NOMO-1 treated with dmso at 0.1 percent for 144 hours (cell line): ENCODE data around the gene TMX1.

Source experiments
- DNase-seq: peaks from one replicate; lab custom pipeline; 2025; ENCODE audit not compliant: unreplicated experiment; lab: John Stamatoyannopoulos, UW

Gene TMX1

DNA sequence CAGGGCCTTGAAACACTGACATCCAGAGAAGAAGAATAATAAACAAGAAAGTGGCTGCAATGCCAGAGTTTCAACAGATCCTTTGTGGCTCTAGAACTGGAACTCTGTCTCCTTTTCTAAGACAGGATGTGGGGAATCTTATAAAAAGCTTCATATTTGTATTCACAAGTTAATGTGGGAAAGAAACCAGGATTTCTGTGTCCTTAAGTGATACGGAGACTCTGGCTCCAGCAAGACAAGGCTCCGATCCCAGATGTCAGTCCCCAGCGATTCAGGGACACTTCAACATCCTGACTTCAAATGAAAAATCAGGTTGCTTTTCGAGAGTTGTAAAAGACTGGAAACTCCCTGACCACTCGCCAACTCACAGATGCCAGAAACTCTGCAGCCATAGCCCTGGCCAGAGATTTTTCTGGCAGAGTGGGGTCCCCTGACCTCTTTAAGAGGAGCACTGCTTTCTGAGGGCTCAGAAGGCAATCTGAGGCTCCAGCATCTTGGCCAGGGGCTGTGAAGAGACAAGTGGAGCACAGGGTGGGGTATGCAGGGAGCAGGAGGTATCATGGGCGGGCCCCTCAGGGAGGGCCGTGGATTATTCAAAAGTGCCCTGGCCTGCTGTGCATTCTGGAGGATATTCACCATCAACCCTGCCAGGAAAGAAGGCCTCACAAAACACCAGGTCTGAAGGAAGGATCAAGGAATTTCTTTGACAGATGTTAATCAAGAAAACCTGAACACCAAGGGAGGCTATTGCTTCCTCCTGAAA, 53.3 kb downstream of the TMX1 start:
- DNase-seq: no peak

DNA sequence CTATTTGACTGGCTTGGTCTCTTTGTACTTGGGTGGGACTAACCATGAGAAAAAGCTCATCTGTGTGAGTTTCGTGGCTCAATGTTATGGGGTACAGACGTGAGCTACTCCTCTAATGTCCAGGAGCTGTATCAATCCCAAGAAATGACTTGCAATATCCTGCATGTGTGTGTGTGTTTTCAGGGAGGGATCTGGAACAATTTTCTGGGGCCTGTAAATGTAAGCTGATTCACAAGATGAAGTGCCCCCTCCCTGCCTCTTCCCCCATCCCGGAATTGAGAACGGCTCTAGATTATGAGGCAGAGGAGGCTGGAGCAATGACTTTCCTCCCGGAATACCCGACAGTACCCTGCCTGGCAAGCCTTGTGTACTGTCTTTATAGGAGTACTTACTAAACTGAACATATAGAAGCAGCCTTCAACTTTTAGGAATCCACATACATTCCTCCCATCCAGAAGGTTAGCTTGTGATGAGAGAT, 53.9 kb downstream of the TMX1 start:
- no peak for DNase-seq

DNA sequence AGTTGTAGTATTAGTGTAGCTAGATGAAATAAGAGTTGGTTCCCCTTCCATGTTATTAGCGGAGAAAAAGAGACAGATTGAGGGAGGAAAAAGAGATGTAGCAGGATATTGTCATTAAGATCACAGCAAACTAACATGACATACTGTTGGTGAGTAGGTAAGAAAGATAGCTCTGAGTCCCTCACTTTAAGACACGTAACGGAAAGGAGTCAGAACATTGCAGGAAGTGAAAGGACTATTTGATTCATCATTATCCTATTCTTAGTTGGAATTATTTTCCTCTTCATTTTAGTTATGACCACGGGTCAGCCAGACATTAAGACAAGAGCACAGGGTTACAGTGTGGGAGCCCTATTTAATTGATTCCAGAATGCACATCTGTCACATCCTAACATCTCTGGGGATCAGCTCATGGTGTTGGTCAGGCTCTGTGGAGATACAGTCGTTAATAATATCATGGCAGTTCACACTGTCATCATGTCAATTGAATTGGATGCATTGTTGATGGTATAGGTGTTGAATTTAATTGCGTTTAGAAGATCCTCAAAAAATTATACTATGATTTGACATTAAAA, 55.0 kb downstream of the TMX1 start:
- DNase-seq: no peak

DNA sequence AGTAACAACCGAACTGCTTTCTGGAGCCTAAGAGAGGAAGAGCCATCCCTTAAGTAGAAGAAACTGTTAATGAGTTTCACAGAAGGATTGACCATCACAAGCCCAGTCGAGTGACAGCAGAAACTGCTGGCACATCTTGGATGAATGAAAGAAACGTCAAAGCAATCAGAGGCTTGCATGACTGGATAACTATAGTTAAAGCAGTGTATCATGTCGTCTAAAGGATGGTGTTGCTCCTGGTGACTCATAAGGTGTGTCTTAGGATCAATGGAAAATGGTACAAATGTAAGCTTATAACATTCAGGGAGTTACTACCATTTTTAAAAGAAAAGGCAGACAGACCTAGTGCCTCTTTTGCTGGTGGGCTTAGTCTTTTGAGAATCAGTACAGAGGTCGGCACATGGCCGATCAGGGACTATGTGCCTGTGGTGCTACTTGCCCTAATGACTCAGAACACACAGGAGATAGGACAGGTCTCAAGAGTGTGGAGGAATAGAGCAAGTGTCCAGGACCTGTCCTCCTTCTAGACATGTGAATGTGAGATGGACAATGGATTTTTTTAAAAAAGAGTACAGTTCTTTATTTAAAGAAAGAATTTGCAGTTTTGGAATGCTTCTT, 55.7 kb downstream of the TMX1 start:
- no peak for DNase-seq

DNA sequence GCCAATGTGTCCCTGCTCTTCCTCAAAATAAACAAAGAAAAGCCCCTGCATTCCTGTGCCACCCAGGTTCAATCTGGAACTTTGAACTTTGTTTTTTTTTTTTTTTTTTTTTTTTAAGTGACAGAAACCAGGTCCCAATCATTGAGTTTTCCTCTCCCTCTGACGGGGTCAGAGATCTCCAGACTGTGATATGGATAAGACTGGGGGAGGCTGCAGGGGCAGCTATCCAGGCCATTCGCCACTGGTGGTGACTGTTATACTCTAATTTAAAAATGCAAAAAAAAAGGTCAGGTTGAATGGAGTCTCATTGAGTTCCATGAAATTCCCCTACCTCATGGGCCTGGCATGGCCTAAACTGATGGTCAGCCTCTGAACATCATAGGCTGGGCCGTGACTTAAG, 57.0 kb downstream of the TMX1 start:
- DNase-seq: no peak

DNA sequence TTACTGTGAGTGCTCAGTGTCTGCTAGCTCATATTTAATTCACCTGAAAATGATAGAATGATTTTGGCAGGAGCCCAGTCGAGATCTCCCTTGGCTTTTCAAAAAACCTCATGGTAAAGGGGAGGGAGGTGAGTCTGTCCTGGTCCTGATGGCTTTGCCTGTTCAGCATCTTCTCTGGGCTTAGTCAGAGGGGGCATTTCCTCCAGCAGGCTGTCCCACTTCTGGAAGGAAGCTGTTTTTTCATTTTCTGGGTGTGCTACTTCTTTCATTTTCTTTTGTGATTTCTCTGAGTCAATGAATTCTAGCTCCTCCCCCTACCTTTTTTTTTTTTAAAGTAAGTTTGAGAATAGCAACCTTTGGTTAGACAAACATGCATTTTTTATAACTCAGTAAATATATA, 58.8 kb downstream of the TMX1 start:
- DNase-seq: no peak

DNA sequence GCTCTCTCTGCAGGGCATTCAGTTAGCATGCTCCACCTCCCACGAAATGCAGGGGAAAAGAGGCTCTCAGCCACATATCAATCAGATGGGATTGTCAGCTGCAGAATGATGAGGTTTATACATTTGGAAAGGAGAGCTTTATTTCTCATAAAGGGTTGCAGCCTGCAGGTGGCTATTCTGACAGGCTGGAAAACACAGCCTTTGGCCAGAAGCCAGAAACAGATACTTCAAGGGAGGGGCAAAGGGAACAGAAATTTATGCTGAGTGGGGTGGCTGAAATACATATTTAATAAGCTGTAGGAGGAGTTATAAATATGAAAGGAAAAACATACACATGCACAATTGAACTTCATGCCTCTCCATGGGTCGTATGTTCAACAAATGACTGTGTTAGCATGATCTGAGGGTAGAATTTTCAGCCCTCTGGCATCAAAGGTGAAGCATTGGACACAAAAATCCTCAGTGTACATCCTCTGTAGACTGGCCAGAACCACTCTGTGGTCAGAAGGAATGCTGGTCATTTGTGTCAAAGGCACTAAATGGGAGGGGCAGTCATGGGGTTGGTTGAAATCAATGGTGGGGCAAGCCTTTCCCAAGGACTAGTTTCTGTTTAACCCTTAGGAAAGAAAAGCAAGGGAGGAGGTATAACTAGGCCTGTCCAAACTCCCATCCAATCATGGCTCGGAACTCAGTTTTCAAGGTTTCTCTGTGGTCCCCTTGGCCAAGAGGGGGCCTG, 62.4 kb downstream of the TMX1 start:
- no peak for DNase-seq

DNA sequence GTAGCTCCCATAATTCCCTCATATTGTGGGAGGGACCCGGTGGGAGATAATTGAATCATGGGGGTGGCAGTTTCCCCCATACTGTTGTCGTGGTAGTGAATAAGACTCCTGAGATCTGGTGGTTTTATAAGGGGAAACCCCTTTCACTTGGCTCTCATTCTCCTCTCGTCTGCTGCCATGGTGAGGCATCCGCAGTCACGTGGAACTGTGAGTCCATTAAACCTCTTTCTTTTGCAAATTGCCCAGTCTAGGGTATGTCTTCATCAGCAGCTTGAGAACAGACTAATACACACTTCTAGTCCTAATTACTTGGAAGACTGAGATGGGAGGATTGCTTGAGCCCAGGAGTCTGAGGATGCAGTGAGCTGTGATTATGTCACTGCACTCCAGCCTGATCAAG, 64.4 kb downstream of the TMX1 start:
- no peak for DNase-seq

DNA sequence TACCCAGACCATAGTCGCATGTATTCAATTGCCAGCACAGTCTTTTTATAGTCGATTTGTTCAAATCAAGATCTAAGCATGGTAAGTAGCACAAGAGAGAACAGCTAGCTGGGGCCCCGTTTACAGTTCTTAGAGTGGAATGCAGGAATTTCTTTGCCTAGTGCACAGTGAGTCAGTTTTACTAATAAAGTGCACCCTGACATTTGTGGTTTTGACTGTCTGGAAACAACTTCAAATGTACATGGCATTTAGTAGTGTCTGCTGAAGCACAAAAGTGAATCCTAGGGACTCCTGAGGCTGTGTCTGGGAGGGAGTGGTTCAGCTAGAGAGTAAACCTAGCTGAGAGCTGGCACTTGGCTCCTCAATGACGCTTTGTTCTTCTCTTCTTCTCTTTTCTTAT, 64.9 kb downstream of the TMX1 start:
- DNase-seq: no peak

DNA sequence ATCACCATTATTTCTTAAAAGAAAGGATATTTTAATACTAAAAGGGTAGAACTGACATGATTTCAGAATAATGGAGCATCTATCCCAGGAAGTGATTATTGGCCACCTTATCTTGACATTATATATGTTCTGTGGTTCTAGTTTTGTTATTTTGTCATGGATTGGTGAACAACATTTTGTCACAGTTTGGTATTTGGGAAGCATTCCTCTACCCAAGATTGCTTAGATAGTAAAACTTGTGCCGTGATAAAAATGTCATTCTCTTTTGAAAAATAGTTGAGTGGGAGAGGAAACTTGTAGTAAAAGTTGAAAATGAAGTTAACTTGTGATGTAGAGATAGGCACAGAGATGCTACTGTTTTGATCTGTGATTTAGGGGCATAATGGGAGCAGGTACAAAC, 65.7 kb downstream of the TMX1 start:
- DNase-seq: no peak
